Gastrocnemius medialis (tissue), 4 donors: ENCODE data around the gene SIDT2. TPM values are rescaled to one million over a fixed set of nuclear protein-coding genes. Genes with fewer than 3 reads are reported as not detected.
A peak's percentile ranks its signal among the peaks of the same experiment; 100 is the strongest.

Source experiments
- ATAC-seq, 2 donors: fragments of 150-250 bp; one replicate each; pipeline ENCODE4 v1.9.1; 2016
- DNase-seq, 2 donors: peaks; one replicate each; pipeline ENCODE4 v3.0.0-alpha.2; 2019
- H3K27ac ChIP-seq, 4 donors: fragments of 200-600 bp; sonication (generic); 1 replicate in 1 of 4; 2 replicates in 3 of 4; pipeline ENCODE4 v1.5.1; 2016 to 2018; ENCODE audit warnings: mild to moderate bottlenecking in 2 of 4, moderate library complexity in 1 of 4
- H3K27me3 ChIP-seq, 3 donors: fragments of 200-600 bp; sonication (generic) in 2 of 3; 1 replicate in 1 of 3; 2 replicates in 2 of 3; pipeline versions ENCODE4 v1.5.1 to v1.6.0; 2016 to 2019; ENCODE audit warnings: mild to moderate bottlenecking in 1 of 3, moderate library complexity in 1 of 3
- H3K36me3 ChIP-seq, 2 donors: fragments of 200-600 bp; sonication (generic) in 1 of 2; one replicate each; pipeline ENCODE4 v1.5.1; 2017 to 2018
- H3K4me1 ChIP-seq, 2 donors: fragments of 200-600 bp; sonication (generic) in 1 of 2; one replicate each; pipeline ENCODE4 v1.5.1; 2016 to 2017; ENCODE audit warnings: mild to moderate bottlenecking in 2 of 2
- H3K4me3 ChIP-seq, 4 donors: fragments of 200-600 bp; sonication (generic) in 3 of 4; 1 replicate in 1 of 4; 2 replicates in 3 of 4; pipeline ENCODE4 v1.5.1; 2016 to 2019; ENCODE audit warnings: mild to moderate bottlenecking in 2 of 4
- H3K9me3 ChIP-seq, 3 donors: fragments of 200-600 bp; sonication (generic) in 2 of 3; 1 replicate in 1 of 3; 2 replicates in 2 of 3; pipeline ENCODE4 v1.5.1; 2016 to 2019
- POLR2A ChIP-seq, 2 donors: fragments of 450-650 bp; IDR thresholded peaks; one replicate each; pipeline ENCODE4 v1.6.1; 2017; ENCODE audit warnings: antibody characterized with exemption in 2 of 2, mild to moderate bottlenecking in 2 of 2, moderate library complexity in 2 of 2
- in situ Hi-C, 4 donors: fragments of 200-750 bp; cut with MboI; loops; one replicate each; pipeline versions ENCODE4 v1.15.0 to v1.8.0; 2017; ENCODE audit warnings: low sequenced_read_pairs in 4 of 4
- intact Hi-C: fragments of 100-400 bp; cut with DNase I; formaldehyde crosslinking; loops from one replicate; pipeline ENCODE4 v1.15.1; 2023; ENCODE audit warnings: low total_unique reads
- total RNA-seq, 4 donors: library from RNA; depleted of rRNA; stranded (reverse); fragments of >200 nt; gene quantifications; one replicate each; pipeline versions ENCODE4 v1.1.0 to v1.2.3, GENCODE V29; 2016
- TF ChIP-seq, protein P1 (sequence below), 5 experiments: fragments of 450-650 bp in 3 of 5; fragments of 200-600 bp in 2 of 5; sonication (generic) in 2 of 5; IDR thresholded peaks in 4 of 5; conservative IDR thresholded peaks in 1 of 5; 1 replicate in 4 of 5; 2 replicates in 1 of 5; pipeline ENCODE4 v1.5.1; 2016 to 2019; ENCODE audit warnings: antibody characterized with exemption in 5 of 5, mild to moderate bottlenecking in 3 of 5, moderate library complexity in 3 of 5

SIDT2 gene
- total RNA-seq, 4 donors from 2014 or later, result 14.3 to 33.9 (median 17.7) TPM

DNA sequence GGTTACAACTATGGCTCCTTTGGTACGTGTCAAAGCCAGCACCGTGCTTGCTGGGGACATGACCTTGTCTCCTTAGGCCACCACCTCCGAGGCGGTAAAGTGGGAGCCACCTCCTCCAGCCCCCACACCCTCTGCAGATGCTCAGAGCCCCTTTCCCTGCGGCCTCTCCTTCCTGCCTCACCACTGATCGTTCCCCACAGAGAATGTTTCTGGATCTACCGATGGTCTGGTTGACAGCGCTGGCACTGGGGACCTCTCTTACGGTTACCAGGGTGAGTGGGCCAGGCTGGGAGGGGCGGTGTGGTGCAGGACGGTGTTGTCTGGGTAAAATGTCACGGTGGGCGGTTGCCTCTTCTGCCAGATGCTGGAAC, 8.9 kb downstream of the SIDT2 start:
- H3K4me1 ChIP-seq, result no peaks in the 10 kb centered on the region
- peaks cover 0 to 81% of the 10 kb centered on the region in 2 donors for H3K36me3 ChIP-seq
- H3K27me3 ChIP-seq, result no peaks in the 10 kb centered on the region
- H3K9me3 ChIP-seq, result no peaks in the 10 kb centered on the region
- intact Hi-C loops, result no loop called here
- TF ChIP-seq POLR2A (IDR thresholded peaks at IDR 0.05), result no peak
- TF ChIP-seq, protein P1, sequence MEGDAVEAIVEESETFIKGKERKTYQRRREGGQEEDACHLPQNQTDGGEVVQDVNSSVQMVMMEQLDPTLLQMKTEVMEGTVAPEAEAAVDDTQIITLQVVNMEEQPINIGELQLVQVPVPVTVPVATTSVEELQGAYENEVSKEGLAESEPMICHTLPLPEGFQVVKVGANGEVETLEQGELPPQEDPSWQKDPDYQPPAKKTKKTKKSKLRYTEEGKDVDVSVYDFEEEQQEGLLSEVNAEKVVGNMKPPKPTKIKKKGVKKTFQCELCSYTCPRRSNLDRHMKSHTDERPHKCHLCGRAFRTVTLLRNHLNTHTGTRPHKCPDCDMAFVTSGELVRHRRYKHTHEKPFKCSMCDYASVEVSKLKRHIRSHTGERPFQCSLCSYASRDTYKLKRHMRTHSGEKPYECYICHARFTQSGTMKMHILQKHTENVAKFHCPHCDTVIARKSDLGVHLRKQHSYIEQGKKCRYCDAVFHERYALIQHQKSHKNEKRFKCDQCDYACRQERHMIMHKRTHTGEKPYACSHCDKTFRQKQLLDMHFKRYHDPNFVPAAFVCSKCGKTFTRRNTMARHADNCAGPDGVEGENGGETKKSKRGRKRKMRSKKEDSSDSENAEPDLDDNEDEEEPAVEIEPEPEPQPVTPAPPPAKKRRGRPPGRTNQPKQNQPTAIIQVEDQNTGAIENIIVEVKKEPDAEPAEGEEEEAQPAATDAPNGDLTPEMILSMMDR (IDR thresholded peaks at IDR 0.05 in 4 of 5, conservative IDR thresholded peaks at IDR 0.05 in 1 of 5), result no peak
- in situ Hi-C loops, result no loop called here
- no peak overlapping the region for H3K4me3 ChIP-seq
- ATAC-seq (no peak), DNase-seq (peak in 1 of 2 donors; percentile 10)
- H3K27ac ChIP-seq, result no peak overlapping the region

DNA sequence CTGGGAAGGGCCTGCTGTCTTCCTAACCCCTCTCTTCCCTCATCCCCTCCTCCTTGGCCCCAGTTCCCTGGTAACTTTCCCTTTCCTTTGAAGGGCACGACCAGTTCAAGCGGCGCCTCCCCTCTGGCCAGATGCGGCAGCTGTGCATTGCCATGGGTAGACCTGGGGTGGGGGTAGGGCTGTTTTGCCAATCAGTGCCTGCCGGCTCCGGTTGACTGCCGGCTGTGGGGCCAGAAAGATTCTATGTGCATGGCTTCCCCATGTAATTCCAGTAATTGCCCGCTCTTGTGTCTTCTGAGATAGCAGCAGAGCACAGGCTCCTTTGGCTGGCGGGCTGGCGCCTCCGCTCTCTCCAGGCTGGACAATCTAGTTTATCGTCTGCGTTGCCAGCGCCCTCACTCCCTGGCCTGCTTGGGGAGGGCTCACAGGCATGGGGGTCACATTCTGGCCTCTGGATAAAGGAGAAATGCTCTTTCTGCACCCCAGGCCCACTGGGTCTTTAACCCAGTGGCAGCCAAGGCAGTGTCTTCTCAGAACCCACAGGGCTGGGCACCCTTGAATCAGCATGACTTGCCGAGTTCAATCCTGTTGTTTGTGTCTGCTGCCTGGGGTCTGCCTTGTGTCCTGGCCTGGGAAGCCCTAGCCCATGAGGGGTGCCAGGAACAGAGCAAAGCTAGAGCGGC, 9.4 kb downstream of the SIDT2 start:
- Histone ChIP-seq H3K36me3 (peaks cover 0 to 83% of the 10 kb centered on the region in 2 donors), H3K9me3 (no peaks in the 10 kb centered on the region), H3K27ac (no peak overlapping the region), H3K27me3 (no peaks in the 10 kb centered on the region), H3K4me3 (no peak overlapping the region), H3K4me1 (no peaks in the 10 kb centered on the region)
- intact Hi-C loops (no loop called here), in situ Hi-C loops (no loop called here)
- no peak for TF ChIP-seq POLR2A (IDR thresholded peaks at IDR 0.05)
- TF ChIP-seq, protein P1 (IDR thresholded peaks at IDR 0.05 in 4 of 5, conservative IDR thresholded peaks at IDR 0.05 in 1 of 5), result no peak
- no peak for ATAC-seq
- DNase-seq, result peak in 1 of 2 donors; percentile 9

DNA sequence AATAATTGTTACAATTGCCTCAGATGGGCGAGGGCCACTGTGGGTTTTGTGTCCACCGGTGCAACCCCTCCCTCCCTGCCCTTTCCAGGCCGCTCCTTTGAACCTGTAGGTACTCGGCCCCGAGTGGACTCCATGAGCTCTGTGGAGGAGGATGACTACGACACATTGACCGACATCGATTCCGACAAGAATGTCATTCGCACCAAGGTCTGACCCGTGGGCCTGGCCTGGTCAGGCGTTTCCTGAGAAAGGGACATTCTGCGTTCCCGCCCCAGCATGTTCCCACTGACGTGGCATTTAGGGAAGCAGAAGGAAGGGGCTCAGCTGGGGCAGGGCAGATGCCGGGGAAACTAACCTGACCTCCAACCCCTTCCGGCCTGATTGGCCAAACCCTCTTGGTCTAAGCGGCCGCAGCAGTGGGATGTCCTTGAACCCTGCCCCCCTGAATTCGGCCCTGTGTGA, 10.1 kb downstream of the SIDT2 start:
- TF ChIP-seq POLR2A (IDR thresholded peaks at IDR 0.05), result no peak
- TF ChIP-seq, protein P1 (IDR thresholded peaks at IDR 0.05 in 4 of 5, conservative IDR thresholded peaks at IDR 0.05 in 1 of 5), result no peak
- Histone ChIP-seq H3K9me3 (no peaks in the 10 kb centered on the region), H3K4me1 (peaks cover 2% of the 10 kb centered on the region in 2 donors), H3K27ac (no peak overlapping the region), H3K36me3 (peaks cover 0 to 88% of the 10 kb centered on the region in 2 donors), H3K4me3 (no peak overlapping the region), H3K27me3 (no peaks in the 10 kb centered on the region)
- ATAC-seq, result no peak
- in situ Hi-C loops (no loop called here), intact Hi-C loops (no loop called here)
- peak in 1 of 2 donors; percentile 34 for DNase-seq

DNA sequence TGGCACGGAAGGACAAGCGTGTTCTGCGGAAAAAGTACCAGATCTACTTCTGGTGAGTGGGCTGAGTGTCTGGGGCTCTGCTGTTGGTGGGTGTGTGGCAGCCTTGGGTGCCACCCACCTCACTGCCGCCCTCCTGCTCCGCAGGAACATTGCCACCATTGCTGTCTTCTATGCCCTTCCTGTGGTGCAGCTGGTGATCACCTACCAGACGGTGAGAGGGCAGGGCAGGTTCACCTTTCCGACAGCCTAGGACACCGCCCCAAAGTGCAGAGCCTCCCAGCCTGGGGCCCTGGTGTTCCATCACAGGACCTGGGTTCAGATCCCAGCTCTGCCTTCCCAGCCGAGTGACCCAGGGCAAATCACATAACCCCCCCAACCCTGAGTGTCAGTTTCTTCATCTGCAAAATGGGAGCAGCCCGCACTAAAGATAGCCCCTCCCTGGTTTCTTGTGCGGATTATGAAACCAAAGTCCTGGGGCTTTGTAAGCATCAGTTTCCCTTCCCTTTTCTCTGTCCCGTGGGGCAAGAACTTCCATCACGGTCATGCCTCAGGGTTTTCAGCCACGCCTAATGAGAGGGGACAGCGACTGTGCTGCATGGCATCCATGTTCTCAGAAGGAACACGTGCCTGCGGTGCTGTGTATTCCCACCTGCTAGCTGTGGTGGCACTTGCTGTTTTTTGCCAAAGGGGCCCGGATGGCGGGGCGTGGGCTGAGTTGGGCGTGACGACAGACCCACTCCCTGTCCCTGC, 10.8 kb downstream of the SIDT2 start:
- H3K9me3 ChIP-seq, result no peaks in the 10 kb centered on the region
- TF ChIP-seq, protein P1 (IDR thresholded peaks at IDR 0.05 in 4 of 5, conservative IDR thresholded peaks at IDR 0.05 in 1 of 5), result no peak
- H3K36me3 ChIP-seq, result peaks cover 0 to 81% of the 10 kb centered on the region in 2 donors
- peaks cover 7 to 9% of the 10 kb centered on the region in 2 donors for H3K4me1 ChIP-seq
- H3K27ac ChIP-seq, result no peak overlapping the region
- H3K4me3 ChIP-seq, result no peak overlapping the region
- intact Hi-C loops, result no loop called here
- peak; percentile 27 to 40 for ATAC-seq
- no peaks in the 10 kb centered on the region for H3K27me3 ChIP-seq
- in situ Hi-C loops, result no loop called here
- peak in 1 of 2 donors; percentile 29 for DNase-seq
